Bronchial epithelial cell (primary cell): Measurements from ENCODE around the gene TGFBR2. TPM values are rescaled to one million over a fixed set of nuclear protein-coding genes. Genes with fewer than 3 reads are reported as not detected.

ENCODE experiments used
- DNase-seq: peaks from one replicate; pipeline ENCODE4 v3.0.0-alpha.2; 2010; ENCODE audit warnings: low read depth
- FAIRE-seq: peaks from 2 replicates; lab custom pipeline; 2011; peaks lifted over from hg19 to GRCh38; lab: Jason Lieb, UNC
- H3K27me3 ChIP-seq: 2 replicates; pipeline ENCODE4 v1.5.1; 2011; ENCODE audit warnings: low read length; ENCODE audit not compliant: control insufficient read depth, insufficient read depth
- H3K36me3 ChIP-seq: 2 replicates; pipeline ENCODE4 v1.5.1; 2011; ENCODE audit warnings: low read length; ENCODE audit not compliant: control insufficient read depth, insufficient read depth
- H3K4me3 ChIP-seq: 2 replicates; pipeline ENCODE4 v1.5.1; 2011; ENCODE audit warnings: mild to moderate bottlenecking, low read depth, low read length, control low read depth
- total RNA-seq: library from RNA; depleted of rRNA; stranded (reverse); fragments of >200 nt; gene quantifications from 2 replicates; pipeline ENCODE4 v1.2.1, GENCODE V29; 2014
- TF ChIP-seq, protein P1 (sequence below): IDR thresholded peaks from 2 replicates; pipeline ENCODE4 v1.5.1; 2011; ENCODE audit warnings: mild to moderate bottlenecking, moderate library complexity, low read length, control low read depth, inconsistent platforms; ENCODE audit not compliant: insufficient read depth, severe bottlenecking

The TGFBR2 gene
- total RNA-seq, 1 donor from 2014 or later: 25.5 TPM

DNA sequence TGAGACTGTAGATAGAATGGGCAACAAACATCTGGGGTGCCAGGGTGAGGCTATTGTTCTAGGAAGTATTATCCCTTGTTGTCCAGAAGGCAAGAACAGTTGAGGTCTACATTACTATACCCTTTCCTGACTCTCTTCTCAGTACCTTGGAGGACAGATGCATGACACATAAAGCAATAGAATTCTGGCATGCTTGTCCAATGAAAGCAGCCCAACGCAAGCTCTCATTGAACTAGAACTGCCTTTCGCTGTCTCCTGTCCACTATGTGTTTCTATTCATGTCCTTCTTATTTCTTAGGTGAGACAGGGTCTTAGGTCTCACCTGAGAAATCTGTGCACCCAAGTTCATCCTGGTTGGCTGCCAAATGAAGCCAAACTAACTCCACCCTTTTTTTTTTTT, 68.6 kb downstream of the TGFBR2 start:
- FAIRE-seq (no peak), DNase-seq (no peak)
- Histone ChIP-seq H3K27me3 (no peaks in the 10 kb centered on the region), H3K4me3 (no peak overlapping the region), H3K36me3 (peaks cover 23% of the 10 kb centered on the region)
- TF ChIP-seq, protein P1, sequence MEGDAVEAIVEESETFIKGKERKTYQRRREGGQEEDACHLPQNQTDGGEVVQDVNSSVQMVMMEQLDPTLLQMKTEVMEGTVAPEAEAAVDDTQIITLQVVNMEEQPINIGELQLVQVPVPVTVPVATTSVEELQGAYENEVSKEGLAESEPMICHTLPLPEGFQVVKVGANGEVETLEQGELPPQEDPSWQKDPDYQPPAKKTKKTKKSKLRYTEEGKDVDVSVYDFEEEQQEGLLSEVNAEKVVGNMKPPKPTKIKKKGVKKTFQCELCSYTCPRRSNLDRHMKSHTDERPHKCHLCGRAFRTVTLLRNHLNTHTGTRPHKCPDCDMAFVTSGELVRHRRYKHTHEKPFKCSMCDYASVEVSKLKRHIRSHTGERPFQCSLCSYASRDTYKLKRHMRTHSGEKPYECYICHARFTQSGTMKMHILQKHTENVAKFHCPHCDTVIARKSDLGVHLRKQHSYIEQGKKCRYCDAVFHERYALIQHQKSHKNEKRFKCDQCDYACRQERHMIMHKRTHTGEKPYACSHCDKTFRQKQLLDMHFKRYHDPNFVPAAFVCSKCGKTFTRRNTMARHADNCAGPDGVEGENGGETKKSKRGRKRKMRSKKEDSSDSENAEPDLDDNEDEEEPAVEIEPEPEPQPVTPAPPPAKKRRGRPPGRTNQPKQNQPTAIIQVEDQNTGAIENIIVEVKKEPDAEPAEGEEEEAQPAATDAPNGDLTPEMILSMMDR: no peak

DNA sequence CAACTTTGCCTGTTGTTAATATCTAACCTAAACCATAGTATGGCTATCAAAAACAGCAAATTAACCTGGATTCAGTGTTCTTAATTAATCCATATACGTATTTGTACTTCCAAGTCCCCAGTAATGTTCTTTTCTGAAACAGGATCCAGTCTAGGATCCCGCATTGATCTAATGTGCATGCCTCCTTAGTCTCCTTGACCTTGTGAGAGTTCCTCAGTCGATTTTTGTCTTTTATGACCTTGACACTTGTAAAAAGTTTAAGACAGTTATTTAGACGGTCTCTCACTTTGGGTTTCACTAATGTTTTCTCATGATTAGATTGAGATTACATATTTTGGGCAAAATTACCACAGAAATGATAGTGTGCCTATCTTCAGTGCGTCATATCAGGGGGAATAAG, 69.4 kb downstream of the TGFBR2 start:
- no peak for FAIRE-seq
- TF ChIP-seq, protein P1: no peak
- no peak for DNase-seq
- Histone ChIP-seq H3K36me3 (peaks cover 23% of the 10 kb centered on the region), H3K4me3 (no peak overlapping the region), H3K27me3 (no peaks in the 10 kb centered on the region)

DNA sequence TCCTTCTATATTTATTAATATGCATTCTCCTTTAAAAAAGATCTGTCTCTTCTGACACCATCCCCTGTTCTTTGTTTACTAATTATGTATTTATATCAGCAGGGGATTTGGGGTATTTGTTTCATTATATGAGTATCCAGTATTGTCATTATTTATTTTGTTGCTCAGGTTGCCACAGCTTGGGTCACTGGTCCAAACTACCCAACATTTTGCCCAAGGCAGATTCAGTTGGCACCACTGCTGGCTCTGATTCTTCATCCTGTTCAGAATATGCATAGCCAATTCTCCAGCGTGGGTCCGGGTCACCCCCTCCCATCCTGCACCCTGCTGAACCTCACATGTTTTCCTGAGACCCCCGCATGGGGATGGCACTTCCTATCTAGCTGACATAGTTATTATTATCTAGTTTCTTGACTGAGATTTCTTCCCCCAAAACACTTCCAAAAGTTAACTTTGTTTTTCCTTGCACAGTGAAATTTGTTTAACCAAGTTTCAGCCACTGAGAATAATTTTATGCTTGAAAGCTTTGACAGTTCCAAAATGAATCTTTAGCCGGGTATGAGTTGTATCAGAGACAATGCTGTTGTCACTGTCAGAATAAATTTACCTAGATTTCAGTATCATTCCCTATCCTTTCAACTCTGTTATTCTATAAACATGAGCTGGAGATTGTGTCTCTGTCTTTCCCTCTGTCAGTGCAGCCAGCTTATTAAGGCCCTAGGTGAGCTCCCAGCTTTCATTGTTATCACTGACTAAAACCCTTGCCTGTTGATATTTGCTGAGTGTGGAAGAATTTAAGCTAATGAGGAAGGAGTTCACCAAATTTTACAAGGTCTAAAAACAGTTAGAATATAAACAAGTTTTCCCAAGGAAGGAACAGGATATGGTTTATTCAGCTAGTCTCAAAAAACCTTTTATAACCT, 70.3 kb downstream of the TGFBR2 start:
- FAIRE-seq (no peak), DNase-seq (no peak)
- Histone ChIP-seq H3K4me3 (no peak overlapping the region), H3K36me3 (peaks cover 22% of the 10 kb centered on the region), H3K27me3 (no peaks in the 10 kb centered on the region)
- TF ChIP-seq, protein P1: no peak

DNA sequence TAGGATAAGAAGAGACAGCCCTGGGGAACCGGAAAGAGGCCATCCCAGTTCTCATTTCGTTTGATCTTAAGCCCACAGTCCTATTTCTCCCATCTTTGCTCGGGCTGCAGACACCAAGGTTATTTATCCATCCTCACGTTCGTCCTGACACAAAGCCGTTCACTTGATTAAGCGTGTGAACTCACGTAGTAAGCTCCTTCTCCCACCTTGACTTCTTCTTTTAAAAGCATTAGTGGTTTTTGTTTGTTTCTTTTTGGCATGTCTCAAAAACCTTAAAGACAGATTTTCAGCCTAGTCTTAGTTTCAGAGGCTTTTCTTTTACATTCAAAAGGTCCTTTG, 70.9 kb downstream of the TGFBR2 start:
- TF ChIP-seq, protein P1: no peak
- H3K27me3 ChIP-seq: no peaks in the 10 kb centered on the region
- FAIRE-seq: no peak
- H3K36me3 ChIP-seq: peaks cover 15% of the 10 kb centered on the region
- DNase-seq: no peak
- no peak overlapping the region for H3K4me3 ChIP-seq

DNA sequence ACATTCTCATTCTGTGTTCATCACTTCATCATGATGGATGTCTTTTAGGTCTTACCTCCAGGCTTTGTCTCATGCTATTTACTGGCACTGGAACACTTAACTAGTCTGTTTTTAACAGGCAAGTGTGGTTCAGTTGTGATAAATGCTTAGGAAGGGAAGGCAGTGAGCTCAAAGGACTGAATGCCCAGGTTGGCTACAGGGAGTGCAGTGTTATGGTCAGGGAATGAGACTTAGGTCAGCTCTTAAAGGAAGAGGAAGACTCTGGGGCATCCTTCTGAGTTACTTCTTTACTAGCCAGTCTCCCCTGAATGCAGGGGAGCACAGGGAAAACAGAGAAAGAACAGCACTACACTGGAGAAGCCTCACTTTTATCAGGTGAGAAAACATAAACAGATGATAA, 72.6 kb downstream of the TGFBR2 start:
- Histone ChIP-seq H3K4me3 (no peak overlapping the region), H3K36me3 (peaks cover 10% of the 10 kb centered on the region), H3K27me3 (no peaks in the 10 kb centered on the region)
- FAIRE-seq: no peak
- TF ChIP-seq, protein P1: no peak
- DNase-seq: no peak
